ENCODE measurements around the gene NFIC.

Gene NFIC

GRCh38 chr19:3454656-3455392 lies 88.4 kb downstream of the NFIC start:
- Mint-ChIP-seq H3K27me3 (ENCODE audit: low read depth, poor library complexity) (peaks cover 4% of the 10 kb centered on the region), H3K4me3 (no peak overlapping the region), H3K27ac (no peak overlapping the region), H3K36me3 (ENCODE audit: low read depth) (peaks cover 4% of the 10 kb centered on the region), H3K4me1 (peaks cover 33% of the 10 kb centered on the region), H3K9me3 (no peaks in the 10 kb centered on the region)
- TF ChIP-seq, protein P1, sequence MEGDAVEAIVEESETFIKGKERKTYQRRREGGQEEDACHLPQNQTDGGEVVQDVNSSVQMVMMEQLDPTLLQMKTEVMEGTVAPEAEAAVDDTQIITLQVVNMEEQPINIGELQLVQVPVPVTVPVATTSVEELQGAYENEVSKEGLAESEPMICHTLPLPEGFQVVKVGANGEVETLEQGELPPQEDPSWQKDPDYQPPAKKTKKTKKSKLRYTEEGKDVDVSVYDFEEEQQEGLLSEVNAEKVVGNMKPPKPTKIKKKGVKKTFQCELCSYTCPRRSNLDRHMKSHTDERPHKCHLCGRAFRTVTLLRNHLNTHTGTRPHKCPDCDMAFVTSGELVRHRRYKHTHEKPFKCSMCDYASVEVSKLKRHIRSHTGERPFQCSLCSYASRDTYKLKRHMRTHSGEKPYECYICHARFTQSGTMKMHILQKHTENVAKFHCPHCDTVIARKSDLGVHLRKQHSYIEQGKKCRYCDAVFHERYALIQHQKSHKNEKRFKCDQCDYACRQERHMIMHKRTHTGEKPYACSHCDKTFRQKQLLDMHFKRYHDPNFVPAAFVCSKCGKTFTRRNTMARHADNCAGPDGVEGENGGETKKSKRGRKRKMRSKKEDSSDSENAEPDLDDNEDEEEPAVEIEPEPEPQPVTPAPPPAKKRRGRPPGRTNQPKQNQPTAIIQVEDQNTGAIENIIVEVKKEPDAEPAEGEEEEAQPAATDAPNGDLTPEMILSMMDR (IDR thresholded peaks at IDR 0.05) = no peak
- no peak for DNase-seq

- Mint-ChIP-seq H3K27me3 (ENCODE audit: low read depth, poor library complexity) (peaks cover 8% of the 10 kb centered on the region), H3K4me1 (peaks cover 33% of the 10 kb centered on the region), H3K27ac (no peak overlapping the region), H3K9me3 (no peaks in the 10 kb centered on the region), H3K4me3 (no peak overlapping the region), H3K36me3 (ENCODE audit: low read depth) (peaks cover 4% of the 10 kb centered on the region)
- DNase-seq = no peak
- TF ChIP-seq, protein P1 (IDR thresholded peaks at IDR 0.05) = no peak
These were observed 89.1 kb downstream of the NFIC start for GRCh38 chr19:3455393-3455955.

DNA sequence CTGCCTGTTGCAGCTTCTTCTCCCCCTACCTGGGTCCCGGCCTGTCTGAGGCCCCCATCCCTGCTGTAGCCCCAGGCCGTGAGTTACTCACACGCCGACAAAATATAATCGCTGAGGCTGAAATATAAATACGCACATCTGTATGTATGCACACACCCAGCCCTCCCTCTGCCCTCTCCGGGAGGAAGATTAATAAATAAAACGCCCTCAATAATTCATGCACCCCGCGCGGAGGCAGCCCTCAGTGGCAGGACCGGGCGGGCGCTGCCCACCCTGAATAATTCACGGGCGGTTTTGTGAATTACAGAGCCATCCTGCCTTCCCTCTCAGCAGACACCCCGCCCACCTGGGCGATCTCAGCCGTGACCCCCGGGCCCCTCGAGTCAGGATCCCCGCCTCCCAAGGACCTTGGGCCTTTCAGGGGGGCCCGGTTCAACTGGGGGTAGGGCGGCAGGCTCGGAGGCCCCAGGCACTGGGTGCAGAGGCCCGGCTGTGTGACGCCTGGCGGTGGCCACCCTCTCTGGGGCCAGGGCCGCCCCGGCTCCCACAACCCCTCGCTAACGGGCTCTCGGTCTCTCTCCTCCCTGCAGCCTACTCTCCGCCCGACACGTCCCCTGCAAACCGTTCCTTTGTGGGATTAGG lies 89.7 kb downstream of the NFIC start:
- H3K27me3 Mint-ChIP-seq (ENCODE audit: low read depth, poor library complexity) = peaks cover 14% of the 10 kb centered on the region
- TF ChIP-seq, protein P1 (IDR thresholded peaks at IDR 0.05) = no peak
- no peak for DNase-seq
- peaks cover 4% of the 10 kb centered on the region for H3K36me3 Mint-ChIP-seq (ENCODE audit: low read depth)
- no peak overlapping the region for H3K4me3 Mint-ChIP-seq
- H3K27ac Mint-ChIP-seq = no peak overlapping the region
- H3K4me1 Mint-ChIP-seq = peaks cover 29% of the 10 kb centered on the region
- H3K9me3 Mint-ChIP-seq = no peaks in the 10 kb centered on the region

GRCh38 chr19:3456925-3457527 lies 90.6 kb downstream of the NFIC start:
- DNase-seq = no peak
- no peak overlapping the region for H3K27ac Mint-ChIP-seq
- peaks cover 4% of the 10 kb centered on the region for H3K36me3 Mint-ChIP-seq (ENCODE audit: low read depth)
- TF ChIP-seq, protein P1 (IDR thresholded peaks at IDR 0.05) = no peak
- no peaks in the 10 kb centered on the region for H3K9me3 Mint-ChIP-seq
- H3K4me1 Mint-ChIP-seq = peaks cover 23% of the 10 kb centered on the region
- H3K27me3 Mint-ChIP-seq (ENCODE audit: low read depth, poor library complexity) = peaks cover 23% of the 10 kb centered on the region
- H3K4me3 Mint-ChIP-seq = no peak overlapping the region

GRCh38 chr19:3457528-3458228 lies 91.3 kb downstream of the NFIC start:
- peaks cover 4% of the 10 kb centered on the region for H3K36me3 Mint-ChIP-seq (ENCODE audit: low read depth)
- H3K4me1 Mint-ChIP-seq = peaks cover 26% of the 10 kb centered on the region
- no peak overlapping the region for H3K27ac Mint-ChIP-seq
- no peak overlapping the region for H3K4me3 Mint-ChIP-seq
- TF ChIP-seq, protein P1 (IDR thresholded peaks at IDR 0.05) = no peak
- no peak for DNase-seq
- H3K9me3 Mint-ChIP-seq = no peaks in the 10 kb centered on the region
- peaks cover 29% of the 10 kb centered on the region for H3K27me3 Mint-ChIP-seq (ENCODE audit: low read depth, poor library complexity)
